ENCODE measurements around the gene ATXN2L.
"Not testable (repeated sequence)": the region's sequence is repeated elsewhere in the genome, so short reads cannot be mapped to it uniquely, and the experiment has no call there.

Gene ATXN2L

GRCh38 chr16:28822520-28823290, at the start of gene ATXN2L:
Gene ATXN2L (plus strand): TSS chr16:28822999. CDS start chr16:28823260, 261 bp downstream.
- DNase-seq (ENCODE audit: low spot score): peak; percentile 88

GRCh38 chr16:28781697-28782096, 41.1 kb upstream of the ATXN2L start:
- not testable (repeated sequence) for DNase-seq (ENCODE audit: low spot score)

- DNase-seq (ENCODE audit: low spot score): not testable (repeated sequence)
Observed at GRCh38 chr16:28782357-28782756, 40.4 kb upstream of the ATXN2L start.

- DNase-seq (ENCODE audit: low spot score): peak; percentile 46
Observed at GRCh38 chr16:28802235-28803019, 20.4 kb upstream of the ATXN2L start.

- DNase-seq (ENCODE audit: low spot score): not testable (repeated sequence)
Observed at GRCh38 chr16:28807445-28808120, 15.2 kb upstream of the ATXN2L start.

- no peak for DNase-seq (ENCODE audit: low spot score)
Observed at GRCh38 chr16:28820016-28820415, 2.8 kb upstream of the ATXN2L start.

- DNase-seq (ENCODE audit: low spot score): not testable (repeated sequence)
Observed at GRCh38 chr16:28820546-28820945, 2.3 kb upstream of the ATXN2L start.

- DNase-seq (ENCODE audit: low spot score): no peak
Observed at GRCh38 chr16:28821874-28822519, 802 bp upstream of the ATXN2L start.

GRCh38 chr16:28823291-28823872, 583 bp downstream of the ATXN2L start:
- DNase-seq (ENCODE audit: low spot score): no peak

GRCh38 chr16:28823873-28824716, 1.3 kb downstream of the ATXN2L start:
- DNase-seq (ENCODE audit: low spot score): peak; percentile 83

- DNase-seq (ENCODE audit: low spot score): no peak
Observed at GRCh38 chr16:28824717-28824973, 1.8 kb downstream of the ATXN2L start.

GRCh38 chr16:28826141-28826540, 3.3 kb downstream of the ATXN2L start:
- no peak for DNase-seq (ENCODE audit: low spot score)

- no peak for DNase-seq (ENCODE audit: low spot score)
Observed at GRCh38 chr16:28829747-28830146, 6.9 kb downstream of the ATXN2L start.

- no peak for DNase-seq (ENCODE audit: low spot score)
Observed at GRCh38 chr16:28830531-28830930, 7.7 kb downstream of the ATXN2L start.

GRCh38 chr16:28834349-28834748, 11.6 kb downstream of the ATXN2L start:
- DNase-seq (ENCODE audit: low spot score): no peak

GRCh38 chr16:28834873-28835863, 12.4 kb downstream of the ATXN2L start:
- DNase-seq (ENCODE audit: low spot score): no peak

- no peak for DNase-seq (ENCODE audit: low spot score)
Observed at GRCh38 chr16:28835864-28836760, 13.3 kb downstream of the ATXN2L start.

- no peak for DNase-seq (ENCODE audit: low spot score)
Observed at GRCh38 chr16:28836761-28837064, 13.9 kb downstream of the ATXN2L start.
